Parathyroid adenoma (tissue), 2 donors: Measurements from ENCODE around the gene LIMS1.
A peak's percentile ranks its signal among the peaks of the same experiment; 100 is the strongest.

ENCODE experiments used
- H2AFZ ChIP-seq: fragments of 300-600 bp; sonication (generic); one replicate; pipeline ENCODE4 v1.7.0; 2017; ENCODE audit warnings: antibody characterized with exemption, mild to moderate bottlenecking
- H3K27ac ChIP-seq: fragments of 300-600 bp; sonication (generic); one replicate; pipeline ENCODE4 v1.7.0; 2017
- H3K27me3 ChIP-seq: fragments of 300-600 bp; sonication (generic); one replicate; pipeline ENCODE4 v1.7.0; 2017; ENCODE audit warnings: low read length; ENCODE audit not compliant: control insufficient read depth, insufficient read depth
- H3K36me3 ChIP-seq: fragments of 300-600 bp; sonication (generic); one replicate; pipeline ENCODE4 v1.7.0; 2017; ENCODE audit warnings: low read length; ENCODE audit not compliant: control insufficient read depth, insufficient read depth
- H3K4me1 ChIP-seq: fragments of 300-600 bp; sonication (generic); one replicate; pipeline ENCODE4 v1.7.0; 2017; ENCODE audit warnings: control low read depth
- H3K4me2 ChIP-seq: fragments of 300-600 bp; sonication (generic); one replicate; pipeline ENCODE4 v1.7.0; 2017; ENCODE audit warnings: low read length
- H3K4me3 ChIP-seq: fragments of 300-600 bp; sonication (generic); one replicate; pipeline ENCODE4 v1.7.0; 2017; ENCODE audit warnings: low read depth, low read length
- H3K79me2 ChIP-seq: fragments of 300-600 bp; sonication (generic); one replicate; pipeline ENCODE4 v1.7.0; 2017; ENCODE audit warnings: control low read depth
- H3K9ac ChIP-seq: fragments of 300-600 bp; sonication (generic); one replicate; pipeline ENCODE4 v1.7.0; 2017; ENCODE audit warnings: mild to moderate bottlenecking
- H3K9me3 ChIP-seq: fragments of 300-600 bp; sonication (generic); one replicate; pipeline ENCODE4 v1.7.0; 2017; ENCODE audit warnings: low read length; ENCODE audit not compliant: control insufficient read depth
- TF ChIP-seq, protein P1 (sequence below): fragments of 300-600 bp; sonication (generic); IDR thresholded peaks from one replicate; pipeline ENCODE4 v1.7.0; 2017; ENCODE audit warnings: antibody characterized with exemption, mild to moderate bottlenecking
- donor health status: primary hyperparathyroidism.

LIMS1 gene

DNA sequence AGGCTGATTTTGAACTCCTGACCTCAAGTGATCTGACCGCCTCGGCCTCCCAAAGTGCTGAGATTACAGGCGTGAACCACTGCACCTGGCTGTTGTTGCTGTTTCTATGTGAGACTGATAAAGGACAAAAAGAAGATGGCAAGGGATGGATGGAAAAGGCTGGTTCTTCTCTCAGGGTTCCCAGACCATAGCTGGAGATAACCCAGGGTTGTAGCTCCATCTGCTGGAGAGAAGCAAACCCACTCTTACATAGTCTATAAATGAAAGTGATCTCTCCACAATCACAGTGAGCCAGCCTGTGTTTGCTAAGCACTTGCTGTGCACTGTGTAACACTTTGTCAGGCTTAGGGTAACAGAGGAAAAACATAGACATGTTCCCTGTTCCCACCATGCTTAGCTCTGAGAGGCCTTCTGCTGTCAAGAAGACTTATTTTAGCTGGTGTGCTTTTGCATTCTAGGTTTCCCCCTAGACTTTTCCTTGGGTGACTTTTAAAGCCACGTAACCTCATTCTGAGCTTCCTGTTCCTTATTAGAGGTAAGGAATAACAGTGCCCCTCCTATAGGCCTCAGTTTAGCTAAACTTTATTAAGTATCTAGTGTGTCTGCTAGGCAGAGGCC is 49.7 kb downstream of the LIMS1 start:
- TF ChIP-seq, protein P1, sequence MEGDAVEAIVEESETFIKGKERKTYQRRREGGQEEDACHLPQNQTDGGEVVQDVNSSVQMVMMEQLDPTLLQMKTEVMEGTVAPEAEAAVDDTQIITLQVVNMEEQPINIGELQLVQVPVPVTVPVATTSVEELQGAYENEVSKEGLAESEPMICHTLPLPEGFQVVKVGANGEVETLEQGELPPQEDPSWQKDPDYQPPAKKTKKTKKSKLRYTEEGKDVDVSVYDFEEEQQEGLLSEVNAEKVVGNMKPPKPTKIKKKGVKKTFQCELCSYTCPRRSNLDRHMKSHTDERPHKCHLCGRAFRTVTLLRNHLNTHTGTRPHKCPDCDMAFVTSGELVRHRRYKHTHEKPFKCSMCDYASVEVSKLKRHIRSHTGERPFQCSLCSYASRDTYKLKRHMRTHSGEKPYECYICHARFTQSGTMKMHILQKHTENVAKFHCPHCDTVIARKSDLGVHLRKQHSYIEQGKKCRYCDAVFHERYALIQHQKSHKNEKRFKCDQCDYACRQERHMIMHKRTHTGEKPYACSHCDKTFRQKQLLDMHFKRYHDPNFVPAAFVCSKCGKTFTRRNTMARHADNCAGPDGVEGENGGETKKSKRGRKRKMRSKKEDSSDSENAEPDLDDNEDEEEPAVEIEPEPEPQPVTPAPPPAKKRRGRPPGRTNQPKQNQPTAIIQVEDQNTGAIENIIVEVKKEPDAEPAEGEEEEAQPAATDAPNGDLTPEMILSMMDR, result peak; percentile 73
- Histone ChIP-seq H3K79me2 (peaks cover 25% of the 10 kb centered on the region), H3K36me3 (no peaks in the 10 kb centered on the region), H3K27ac (no peak overlapping the region), H3K4me2 (no peak overlapping the region), H3K4me3 (no peak overlapping the region), H3K9me3 (no peaks in the 10 kb centered on the region), H3K4me1 (peaks cover under 1% of the 10 kb centered on the region), H3K9ac (no peak overlapping the region), H2AFZ (no peak overlapping the region), H3K27me3 (no peaks in the 10 kb centered on the region)

DNA sequence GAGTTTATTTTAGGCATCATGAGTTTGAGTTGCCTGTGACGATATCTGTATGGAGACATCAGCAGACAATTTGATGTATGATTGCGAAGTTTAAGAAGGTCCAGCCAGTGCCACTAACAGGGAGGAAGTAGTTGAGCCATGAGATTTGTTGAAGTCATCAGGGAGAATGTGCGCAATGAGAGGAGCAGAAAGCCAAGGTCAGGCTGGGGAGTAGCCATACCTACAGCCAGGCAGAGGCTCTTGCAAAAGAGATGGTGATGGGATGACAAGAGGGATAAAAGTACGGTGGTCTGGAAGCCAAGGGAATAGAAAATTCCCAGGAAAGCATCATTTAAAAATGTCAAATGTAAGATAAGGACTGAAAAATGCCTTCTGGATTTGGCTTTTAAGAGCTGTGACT is 51.2 kb downstream of the LIMS1 start:
- H3K9me3 ChIP-seq, result no peaks in the 10 kb centered on the region
- no peaks in the 10 kb centered on the region for H3K27me3 ChIP-seq
- TF ChIP-seq, protein P1, result no peak
- H3K27ac ChIP-seq, result no peak overlapping the region
- H3K79me2 ChIP-seq, result peaks cover 31% of the 10 kb centered on the region
- no peak overlapping the region for H3K9ac ChIP-seq
- no peak overlapping the region for H3K4me2 ChIP-seq
- no peak overlapping the region for H3K4me3 ChIP-seq
- H3K4me1 ChIP-seq, result peaks cover 10% of the 10 kb centered on the region
- H2AFZ ChIP-seq, result no peak overlapping the region
- no peaks in the 10 kb centered on the region for H3K36me3 ChIP-seq

DNA sequence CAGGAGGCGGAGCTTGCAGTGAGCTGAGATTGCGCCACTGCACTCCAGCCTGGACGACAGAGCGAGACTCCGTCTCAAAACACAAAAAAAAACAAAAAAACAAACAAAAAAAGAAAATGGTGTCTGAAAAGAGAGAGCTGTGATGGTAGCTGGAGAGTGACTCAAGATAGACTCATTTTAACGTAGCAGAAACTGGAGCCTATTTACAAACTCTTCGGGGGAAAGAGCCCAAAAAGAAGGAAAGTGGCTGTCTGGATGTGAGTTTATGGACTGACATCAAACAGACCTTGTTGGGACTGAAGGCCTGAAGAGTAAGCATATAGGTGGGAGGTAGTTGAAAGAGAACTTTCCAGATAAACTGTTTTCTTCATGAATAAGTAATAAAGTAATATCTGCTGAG is 51.8 kb downstream of the LIMS1 start:
- H3K4me3 ChIP-seq, result no peak overlapping the region
- no peak overlapping the region for H3K9ac ChIP-seq
- H3K4me1 ChIP-seq, result peaks cover 10% of the 10 kb centered on the region
- no peaks in the 10 kb centered on the region for H3K27me3 ChIP-seq
- H3K27ac ChIP-seq, result no peak overlapping the region
- H2AFZ ChIP-seq, result no peak overlapping the region
- H3K4me2 ChIP-seq, result no peak overlapping the region
- no peaks in the 10 kb centered on the region for H3K36me3 ChIP-seq
- TF ChIP-seq, protein P1, result no peak
- peaks cover 38% of the 10 kb centered on the region for H3K79me2 ChIP-seq
- H3K9me3 ChIP-seq, result no peaks in the 10 kb centered on the region

DNA sequence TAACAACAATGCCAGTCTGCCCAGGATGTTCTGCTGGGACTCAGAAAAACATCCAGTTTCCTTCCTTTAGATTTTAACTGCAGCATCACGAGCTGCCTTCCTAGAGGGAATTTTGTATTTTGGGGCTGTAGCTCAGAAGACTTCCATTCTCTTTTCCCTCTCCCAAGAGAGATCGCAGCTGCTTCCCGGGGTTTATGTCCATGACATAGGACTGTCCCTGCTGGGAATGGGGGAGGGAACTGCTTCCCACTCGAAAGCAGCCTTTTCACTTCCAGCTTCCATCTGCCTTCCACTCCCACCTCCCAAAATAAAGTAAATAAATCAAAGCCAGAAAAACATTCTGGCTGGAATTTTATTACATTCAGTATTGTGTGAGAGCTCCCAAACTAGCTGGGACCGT is 52.4 kb downstream of the LIMS1 start:
- H3K4me1 ChIP-seq, result peaks cover 10% of the 10 kb centered on the region
- H3K27ac ChIP-seq, result peak overlapping the region; percentile 52
- no peak overlapping the region for H2AFZ ChIP-seq
- H3K9ac ChIP-seq, result no peak overlapping the region
- H3K9me3 ChIP-seq, result no peaks in the 10 kb centered on the region
- no peaks in the 10 kb centered on the region for H3K36me3 ChIP-seq
- H3K4me3 ChIP-seq, result no peak overlapping the region
- H3K79me2 ChIP-seq, result peaks cover 43% of the 10 kb centered on the region
- H3K27me3 ChIP-seq, result no peaks in the 10 kb centered on the region
- no peak overlapping the region for H3K4me2 ChIP-seq
- TF ChIP-seq, protein P1, result no peak

DNA sequence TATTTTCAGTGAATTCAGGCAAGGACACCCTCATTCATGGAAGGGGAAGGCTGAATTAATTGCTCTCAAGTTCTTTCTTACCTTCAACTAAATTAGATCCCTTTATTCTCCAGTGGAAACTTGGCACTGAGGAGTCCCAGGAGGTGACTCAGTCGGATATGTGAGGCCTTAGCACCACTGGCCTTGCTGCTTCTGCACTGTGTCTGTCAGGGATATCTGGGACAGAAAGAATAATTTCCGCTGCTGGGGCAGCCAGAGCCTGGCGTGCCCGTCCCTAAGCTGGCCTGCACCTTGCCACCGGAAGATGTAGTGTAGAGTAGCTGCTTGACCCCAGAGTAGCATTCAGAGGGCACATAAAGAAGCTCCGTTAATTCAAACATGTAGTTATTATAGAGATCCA is 53.4 kb downstream of the LIMS1 start:
- Histone ChIP-seq H2AFZ (no peak overlapping the region), H3K9me3 (no peaks in the 10 kb centered on the region), H3K4me1 (peaks cover 10% of the 10 kb centered on the region), H3K4me3 (no peak overlapping the region), H3K36me3 (no peaks in the 10 kb centered on the region), H3K9ac (no peak overlapping the region), H3K27me3 (no peaks in the 10 kb centered on the region), H3K79me2 (peaks cover 44% of the 10 kb centered on the region), H3K27ac (peak overlapping the region; percentile 52), H3K4me2 (no peak overlapping the region)
- TF ChIP-seq, protein P1, result no peak
